Cerebellar cortex (tissue), 1 donor: ENCODE measurements around the gene SLC36A3.

Experiments
- DNase-seq: peaks from one replicate; pipeline ENCODE4 v3.0.0-alpha.2; 2015; ENCODE audit warnings: low spot score

The SLC36A3 gene

DNA sequence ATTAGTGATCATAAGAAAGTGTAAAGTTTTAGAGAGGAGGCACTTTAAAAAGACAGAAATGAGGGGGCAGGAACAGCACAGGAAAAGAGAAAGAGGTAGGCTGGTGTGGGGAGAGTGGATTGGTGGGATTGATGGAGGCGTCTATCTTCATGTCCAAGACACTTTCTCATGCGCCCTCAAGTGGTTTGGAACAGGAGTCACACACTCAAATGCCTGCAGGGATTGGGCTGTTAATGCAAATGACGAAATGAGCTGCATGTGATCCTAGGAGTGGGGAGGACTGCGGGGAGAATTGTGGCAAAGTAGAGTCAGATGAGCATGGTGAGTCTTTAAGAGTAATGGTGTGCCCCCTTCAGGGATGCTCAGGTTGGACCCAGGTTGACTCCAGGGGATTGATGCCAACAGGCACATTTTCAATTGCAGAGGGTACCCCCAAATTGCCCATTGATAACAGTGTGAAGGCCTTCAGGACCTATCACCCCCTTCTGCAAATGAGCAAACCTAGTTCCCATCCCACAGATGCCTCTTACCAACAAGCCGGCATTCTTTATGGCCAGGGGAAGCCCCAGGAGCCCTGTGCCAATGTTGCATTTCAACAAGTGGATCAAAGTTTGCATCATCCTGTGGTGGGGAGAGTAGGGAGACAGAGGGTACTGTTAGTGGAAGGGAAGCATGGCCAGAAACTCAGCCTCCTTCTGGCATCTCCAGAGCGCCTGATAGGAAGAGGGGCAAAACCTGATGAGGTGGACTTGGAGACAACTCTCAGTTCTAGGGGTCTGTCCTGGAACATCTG is 5.3 kb downstream of the SLC36A3 start:
- DNase-seq: peak; percentile 26

GRCh38 chr5:151296974-151297373 is 6.6 kb downstream of the SLC36A3 start:
- DNase-seq: no peak

DNA sequence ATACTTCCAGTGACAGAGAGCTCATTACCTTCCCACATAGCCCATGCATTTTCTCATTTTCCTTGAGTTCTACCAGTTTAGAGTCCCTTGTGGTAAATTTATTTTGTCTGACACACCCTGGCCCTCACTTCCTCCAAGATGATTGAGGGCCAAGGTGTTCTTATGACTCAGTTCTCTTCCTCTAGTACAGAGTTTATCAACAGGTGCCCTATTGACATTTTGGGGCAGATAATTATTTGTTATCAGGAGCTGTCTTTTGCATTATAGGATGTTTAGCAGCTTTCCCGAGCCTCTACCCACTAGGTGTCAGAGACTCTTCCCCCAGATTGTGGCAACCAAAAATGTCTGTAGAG is 7.1 kb downstream of the SLC36A3 start:
- no peak for DNase-seq

DNA sequence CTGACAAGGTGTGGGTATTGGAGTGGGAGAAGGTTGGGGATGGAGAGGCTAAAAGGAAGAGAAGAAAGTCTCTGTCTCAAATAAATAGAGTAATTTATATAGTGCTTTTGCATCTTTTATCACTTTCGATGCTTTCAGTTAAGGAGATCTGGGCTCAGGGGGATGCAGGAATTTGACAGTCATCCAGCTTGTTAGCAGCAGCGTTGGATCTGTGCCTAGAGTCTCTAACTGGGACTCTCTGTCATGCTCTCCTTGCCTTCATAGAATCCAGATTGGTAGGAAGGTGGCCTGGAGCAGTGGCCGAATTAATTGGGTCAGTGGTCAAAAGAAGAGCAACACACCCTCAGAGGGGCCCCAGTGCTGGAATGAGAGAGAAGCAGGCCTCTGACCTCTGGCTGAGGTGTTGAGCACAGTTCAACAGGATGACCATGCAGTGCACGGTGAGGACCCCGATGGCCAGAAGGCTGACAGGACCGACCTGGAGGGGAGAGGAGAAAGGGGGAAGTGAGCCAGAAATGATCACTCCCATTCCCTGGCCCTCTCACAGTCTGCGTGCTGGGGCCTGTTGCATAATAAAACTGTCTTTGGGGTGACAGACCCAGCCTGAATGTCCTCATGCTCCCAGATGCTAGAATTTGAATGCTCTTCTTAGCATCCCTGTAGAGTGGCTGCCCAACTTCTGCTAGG is 7.6 kb downstream of the SLC36A3 start:
- DNase-seq: peak; percentile 51

GRCh38 chr5:151295138-151295537 is 8.4 kb downstream of the SLC36A3 start:
- DNase-seq: no peak

DNA sequence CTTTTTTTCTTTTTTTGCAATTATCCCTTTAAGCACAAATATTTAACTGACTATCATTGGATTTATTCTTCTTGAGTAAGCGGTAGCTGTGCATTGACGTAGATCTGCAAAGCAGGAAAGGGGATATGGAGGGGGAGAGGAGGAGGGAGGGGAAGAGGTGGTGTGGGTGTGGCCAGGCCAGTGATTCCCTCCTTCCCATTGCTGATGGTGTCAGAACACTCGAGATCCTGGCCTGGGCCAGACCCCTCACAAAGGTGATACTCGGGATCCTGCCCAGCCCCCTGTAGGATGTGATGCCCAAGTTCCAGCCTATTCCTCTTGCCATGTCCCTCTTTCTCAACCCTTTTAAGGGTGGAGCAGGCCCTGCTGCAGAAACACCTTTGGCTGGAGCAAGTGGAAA is 9.9 kb downstream of the SLC36A3 start:
- DNase-seq: no peak

DNA sequence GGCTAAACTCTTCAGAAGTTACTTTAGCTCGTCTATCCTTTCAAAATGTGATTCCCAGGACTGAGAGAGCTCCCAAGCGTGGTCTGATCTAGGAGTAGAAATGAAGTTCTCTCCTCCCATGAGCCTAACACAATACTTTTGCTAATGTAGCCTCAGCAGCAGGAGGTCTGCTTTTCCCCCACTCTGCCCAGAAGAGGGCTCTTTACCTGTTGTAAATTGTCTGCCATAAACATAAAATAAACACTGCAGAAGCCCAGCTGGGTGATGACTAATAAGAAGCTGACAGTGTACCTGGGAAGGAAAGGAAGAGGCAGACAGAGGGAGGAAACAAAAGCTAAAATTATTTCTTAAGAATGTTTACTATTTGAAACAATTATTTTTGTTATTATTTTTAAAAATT is 15.4 kb downstream of the SLC36A3 start:
- DNase-seq: no peak

DNA sequence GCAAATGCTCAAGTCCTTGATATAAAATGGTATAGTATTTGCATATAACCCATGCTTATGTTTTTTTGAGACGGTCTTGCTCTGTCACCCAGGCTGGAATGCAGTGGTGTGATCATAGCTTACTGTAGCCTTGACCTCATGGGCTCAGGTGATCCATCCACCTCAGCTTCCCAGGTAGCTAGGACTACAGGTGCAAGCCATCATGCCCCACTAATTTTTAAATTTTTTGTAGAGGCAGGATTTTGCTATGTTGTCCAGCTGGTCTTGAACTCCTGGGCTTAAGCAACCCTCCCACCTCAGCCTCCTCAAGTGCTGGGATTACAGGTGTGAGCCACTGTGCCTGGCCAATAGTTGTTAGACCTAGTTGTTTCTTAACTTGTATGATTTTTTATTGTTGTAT is 17.3 kb downstream of the SLC36A3 start:
- no peak for DNase-seq

- no peak for DNase-seq
Measured at GRCh38 chr5:151285683-151286082, 17.9 kb downstream of the SLC36A3 start.

DNA sequence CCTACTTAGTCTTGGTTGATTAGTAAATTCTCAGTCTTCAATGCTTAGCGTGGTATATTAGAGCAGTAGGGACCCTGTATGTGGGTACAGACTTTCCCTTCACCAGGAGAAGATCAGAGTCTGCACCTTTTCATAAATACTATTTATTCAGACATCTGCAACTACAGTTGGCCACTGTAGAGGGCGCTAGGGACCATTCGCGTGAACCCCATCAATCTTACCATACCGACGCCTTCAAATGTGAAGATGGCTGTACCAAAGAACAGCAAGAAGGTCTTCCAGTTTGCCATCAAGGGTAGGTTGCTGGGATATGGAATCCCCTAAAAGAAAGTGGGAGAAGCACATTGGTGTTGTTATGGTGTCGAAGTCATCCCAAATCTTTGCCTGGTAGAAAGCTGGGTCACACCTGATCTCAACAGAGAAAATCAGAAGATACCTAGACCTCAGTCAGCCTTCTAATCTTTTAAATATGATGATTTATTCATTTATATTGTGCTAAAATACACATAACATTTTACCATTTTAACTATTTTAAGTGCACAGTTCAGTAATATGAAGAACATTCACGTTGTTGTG is 19.1 kb downstream of the SLC36A3 start:
- peak; percentile 5 for DNase-seq

GRCh38 chr5:151283120-151283825 is 20.3 kb downstream of the SLC36A3 start:
- no peak for DNase-seq

- no peak for DNase-seq
Measured at GRCh38 chr5:151281001-151281639, 22.4 kb downstream of the SLC36A3 start.

GRCh38 chr5:151280443-151280842 is 23.1 kb downstream of the SLC36A3 start:
- DNase-seq: no peak

- DNase-seq: no peak
Measured at GRCh38 chr5:151278845-151279244, 24.7 kb downstream of the SLC36A3 start.

DNA sequence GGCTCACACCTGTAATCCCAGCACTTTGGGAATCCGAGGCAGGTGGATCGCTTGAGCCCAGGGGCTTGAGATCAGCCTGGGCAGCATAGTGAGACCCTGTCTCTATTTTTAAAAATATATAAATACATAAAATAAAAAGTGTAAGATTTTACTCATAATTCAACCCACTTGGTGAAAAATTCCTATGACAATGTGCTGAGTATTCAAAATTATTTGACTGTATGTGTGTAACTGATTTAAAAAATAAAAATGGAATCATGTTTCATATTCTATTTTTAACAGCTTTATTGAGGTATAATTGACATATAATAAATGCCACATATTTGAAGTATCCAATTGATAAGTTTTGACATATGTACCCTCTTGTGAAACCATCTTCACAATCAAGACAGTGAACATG is 27.8 kb downstream of the SLC36A3 start:
- DNase-seq: no peak

DNA sequence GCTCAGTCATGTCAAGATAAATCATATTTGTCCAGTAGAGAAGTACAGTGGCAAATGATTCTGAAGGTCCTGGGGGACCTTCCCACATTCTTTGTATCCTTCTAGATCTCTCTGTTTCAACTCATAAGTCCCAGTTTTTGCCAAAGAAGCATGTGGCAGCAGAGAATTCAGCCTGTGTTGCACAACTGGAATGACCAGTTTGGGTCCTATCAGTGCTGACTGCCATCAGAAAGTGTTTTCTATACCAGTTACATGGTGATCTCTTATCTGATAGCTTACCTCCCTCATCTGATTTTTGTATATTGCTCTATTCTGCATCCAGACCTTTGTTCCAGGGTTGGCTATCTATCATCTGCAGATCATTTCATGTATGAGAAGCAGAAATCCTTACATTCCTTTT is 28.9 kb downstream of the SLC36A3 start:
- DNase-seq: no peak

DNA sequence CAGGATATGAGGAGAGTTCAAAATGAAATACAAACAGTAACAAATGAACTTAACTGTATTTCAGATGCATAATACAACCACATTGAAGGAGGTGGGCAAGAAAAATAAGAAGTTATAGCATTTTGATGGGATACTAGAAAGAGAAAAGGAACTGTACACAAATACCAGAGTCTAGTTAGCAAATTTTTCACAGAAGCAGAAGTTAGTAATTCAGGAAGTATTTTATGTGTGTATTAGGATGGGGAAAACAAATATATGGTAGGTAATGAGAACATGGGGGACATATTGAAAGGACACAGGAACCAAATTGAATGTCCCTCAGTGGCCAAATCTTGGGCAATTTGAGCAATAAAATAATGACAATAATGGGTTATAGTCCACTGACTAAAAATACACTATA is 32.2 kb downstream of the SLC36A3 start:
- DNase-seq: no peak

- DNase-seq: no peak
Measured at GRCh38 chr5:151270599-151270998, 33.0 kb downstream of the SLC36A3 start.

DNA sequence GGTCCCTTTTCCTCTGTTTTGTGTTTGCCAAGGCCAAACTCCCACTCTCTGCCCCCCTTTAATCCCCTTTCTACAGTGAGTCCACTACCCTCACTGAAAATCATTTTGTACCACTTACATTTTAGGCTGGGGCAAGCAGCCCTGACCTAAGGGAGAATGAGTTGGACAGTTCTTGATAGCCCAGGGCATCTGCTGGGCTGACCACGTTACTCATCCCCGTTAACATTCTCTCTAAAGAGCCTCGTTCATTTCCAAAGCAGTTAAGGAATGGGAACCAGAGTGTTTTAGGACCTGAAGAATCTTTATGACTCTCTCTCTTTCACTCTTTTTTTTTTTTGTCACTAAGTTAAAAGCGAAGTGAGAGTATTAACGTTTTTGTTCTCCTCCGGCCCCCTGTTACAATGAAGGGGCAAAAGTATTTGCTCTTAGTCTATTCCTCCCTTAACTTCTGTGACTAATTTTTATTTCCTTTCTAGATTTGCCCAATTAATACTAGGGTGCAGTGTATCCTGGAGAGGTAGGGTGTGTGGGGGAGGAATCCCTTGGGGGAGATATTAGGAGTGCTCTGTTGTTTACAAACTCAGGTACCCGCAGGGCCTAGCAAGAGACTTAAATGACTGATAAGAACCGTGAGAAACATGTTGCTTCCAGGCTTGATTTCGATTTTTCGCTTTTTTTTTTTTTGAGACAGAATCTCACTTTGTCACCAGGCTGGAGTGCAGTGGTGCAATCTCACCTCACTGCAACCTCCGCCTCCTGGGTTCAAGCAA is 35.9 kb downstream of the SLC36A3 start:
- no peak for DNase-seq

DNA sequence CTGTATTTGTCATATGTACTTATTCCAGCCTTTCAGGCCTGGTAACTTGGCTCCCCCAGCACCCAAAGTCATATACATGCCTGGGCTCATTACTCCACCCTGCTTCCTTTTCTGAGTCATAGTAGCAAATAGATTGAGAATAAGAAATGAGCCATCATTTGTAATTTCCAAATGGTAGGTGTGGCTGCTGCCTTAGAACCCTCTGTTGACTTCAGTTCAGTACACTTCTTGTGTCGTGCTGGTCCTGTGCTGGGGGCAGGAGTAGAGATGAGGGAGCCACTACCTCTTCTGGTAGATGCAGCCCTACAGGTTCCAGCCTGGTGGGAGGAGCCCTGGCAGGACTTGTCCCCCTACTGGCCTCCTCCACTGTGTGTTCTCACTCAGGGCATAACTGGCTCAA is 39.5 kb downstream of the SLC36A3 start:
- no peak for DNase-seq

- DNase-seq: no peak
Measured at GRCh38 chr5:151262532-151262931, 41.0 kb downstream of the SLC36A3 start.

DNA sequence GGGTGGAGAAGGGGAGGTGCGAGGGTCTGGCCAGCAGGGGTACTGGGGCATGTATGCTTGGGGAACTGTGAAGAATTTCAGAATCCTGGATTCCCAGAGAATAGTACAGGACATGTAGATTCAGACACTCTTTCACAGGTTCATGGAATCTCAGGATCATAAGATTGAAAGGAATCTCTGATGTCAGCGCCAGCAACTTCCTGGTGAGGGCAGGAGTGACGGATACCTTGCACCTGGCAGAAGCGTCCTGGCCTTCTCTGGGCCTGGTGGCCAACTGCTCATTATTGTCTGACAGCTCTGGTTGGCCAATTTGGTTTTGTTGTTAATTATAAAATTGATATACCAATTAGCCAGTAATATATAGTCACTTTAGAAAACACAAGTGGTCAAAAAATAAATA is 43.6 kb downstream of the SLC36A3 start:
- no peak for DNase-seq
